ENCODE data around the gene PPP1CA.

PPP1CA gene

DNA sequence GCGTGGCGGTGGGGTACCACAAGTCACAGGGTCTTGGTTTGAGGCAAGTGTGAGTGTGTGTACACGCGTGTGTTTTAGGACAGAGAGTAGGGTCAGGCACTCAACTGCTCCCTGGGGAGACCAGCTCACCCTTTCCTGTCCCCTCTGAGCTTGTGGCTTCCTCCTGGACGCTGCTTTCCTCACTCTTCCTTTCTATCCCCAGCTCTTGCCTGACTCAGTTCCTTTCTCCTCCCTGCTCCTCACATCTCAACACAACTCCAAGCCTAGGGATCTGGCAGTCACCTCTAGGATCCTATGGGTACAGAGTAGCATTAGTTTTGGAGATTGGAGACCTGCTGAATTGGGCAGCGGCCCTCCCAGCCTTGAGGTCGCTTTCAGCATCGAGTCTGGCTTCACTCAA, 32.4 kb downstream of the PPP1CA start:
- no peak for DNase-seq (ENCODE audit: low spot score)

DNA sequence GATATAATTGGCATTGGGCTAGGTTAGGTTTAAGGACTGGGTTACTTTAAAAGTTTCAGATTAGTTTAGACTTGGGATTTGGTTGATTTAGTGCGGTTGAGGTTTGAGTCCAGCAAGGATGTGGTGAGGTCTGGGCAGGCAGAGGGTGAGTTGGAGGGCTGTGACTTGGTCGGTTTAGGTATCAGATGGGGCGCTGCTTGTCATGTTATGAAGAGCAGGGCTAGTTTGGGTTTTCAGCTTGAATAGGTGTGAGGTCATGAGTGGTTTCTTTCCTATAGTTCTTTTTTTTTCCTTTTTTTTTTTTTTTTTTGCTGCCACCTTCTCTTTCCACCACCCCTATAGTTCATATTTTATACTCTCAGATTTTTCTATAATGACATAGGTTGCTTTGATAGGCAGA, 33.0 kb downstream of the PPP1CA start:
- DNase-seq (ENCODE audit: low spot score): no peak

DNA sequence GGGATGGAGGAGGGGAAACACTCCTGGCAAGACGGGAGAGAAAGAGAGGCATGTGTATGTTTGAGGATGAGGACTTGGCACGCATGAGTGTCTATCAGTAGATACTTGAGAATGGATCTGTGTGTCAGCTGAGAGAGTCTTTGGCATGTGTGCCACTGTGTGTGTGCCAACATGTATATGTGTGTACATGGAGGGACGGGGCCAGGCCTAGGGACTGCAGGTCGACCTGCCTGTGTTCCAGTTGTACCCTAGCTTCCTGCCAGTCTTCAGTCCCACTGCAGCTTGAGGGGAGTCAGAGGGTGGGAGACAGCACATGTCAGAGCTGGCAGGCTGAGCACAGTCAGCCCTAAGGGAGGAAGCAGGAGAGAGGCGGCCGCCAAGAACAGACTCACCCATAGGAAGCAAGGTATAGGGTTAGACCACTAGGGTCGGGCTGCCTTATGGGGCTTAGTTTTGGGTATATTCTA, 33.9 kb downstream of the PPP1CA start:
- DNase-seq (ENCODE audit: low spot score): no peak

GRCh38 chr11:67366961-67367760, 34.5 kb downstream of the PPP1CA start:
- no peak for DNase-seq (ENCODE audit: low spot score)

DNA sequence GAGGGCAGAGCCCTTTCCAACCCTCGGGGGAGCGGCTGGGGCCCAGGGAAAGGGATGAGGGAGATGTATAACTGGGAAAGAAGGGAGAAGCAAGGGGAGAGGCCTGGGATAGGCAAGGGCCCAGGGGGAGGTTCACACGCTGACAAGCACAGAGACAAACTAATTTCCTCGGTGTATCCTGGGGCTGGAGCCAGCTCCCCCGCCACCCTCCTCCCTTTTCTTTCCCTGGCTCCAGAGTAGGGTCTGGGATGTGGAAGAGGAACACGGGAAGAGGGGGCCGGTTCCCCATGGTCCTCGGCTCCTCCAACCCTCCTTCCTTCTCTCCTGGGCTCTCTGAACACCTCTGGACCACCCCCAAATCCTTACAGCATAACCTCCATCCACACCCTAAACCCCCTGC, 35.1 kb downstream of the PPP1CA start:
- no peak for DNase-seq (ENCODE audit: low spot score)

- no peak for DNase-seq (ENCODE audit: low spot score)
Measured at GRCh38 chr11:67365736-67366444, 35.8 kb downstream of the PPP1CA start.

DNA sequence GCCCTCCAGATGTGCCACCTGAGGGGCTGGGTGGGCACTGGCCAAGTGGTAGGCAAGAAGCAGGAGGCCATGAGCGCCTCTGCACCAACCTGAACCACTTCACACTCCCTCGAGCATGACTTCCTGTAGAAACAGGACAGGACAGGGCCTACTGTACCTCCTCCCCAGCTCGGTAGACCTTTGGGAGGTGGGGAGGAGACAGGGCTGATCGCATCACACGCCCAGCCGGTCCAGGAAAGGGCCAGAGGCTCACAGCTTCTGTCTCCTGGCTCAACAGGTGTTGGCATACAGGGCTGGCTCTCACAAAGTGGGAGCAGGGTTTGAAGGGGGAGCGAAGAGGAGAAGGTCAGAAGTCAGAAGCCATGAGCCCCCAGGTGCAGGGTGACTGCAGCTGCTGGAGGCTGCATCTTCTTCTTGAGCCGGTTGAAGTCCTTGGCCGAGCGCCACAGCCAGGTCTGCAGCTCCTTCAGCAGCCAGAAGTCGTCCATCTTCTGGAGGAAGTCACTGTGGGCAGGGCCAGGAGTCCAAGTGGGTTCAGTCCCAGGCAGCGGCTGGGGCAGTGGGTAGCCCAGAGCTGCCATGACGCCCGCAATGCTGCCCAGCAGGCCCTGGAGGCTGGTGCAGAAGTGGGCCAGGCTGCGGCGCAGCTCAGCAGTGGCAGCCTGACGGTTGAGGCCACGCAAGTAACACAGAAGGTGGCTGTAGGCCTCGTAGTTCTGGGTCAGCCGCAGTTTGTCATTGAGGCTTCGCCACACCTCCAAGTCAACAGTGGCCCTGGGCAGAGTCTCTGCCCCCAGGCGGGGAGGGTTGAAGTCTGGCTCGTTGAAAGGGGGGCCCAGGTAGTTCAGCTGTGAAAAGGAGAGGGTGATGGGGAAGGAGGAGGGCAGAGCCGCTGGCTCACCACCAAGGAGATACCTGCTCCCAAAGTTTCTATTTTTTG, 36.6 kb downstream of the PPP1CA start:
- DNase-seq (ENCODE audit: low spot score): no peak

- no peak for DNase-seq (ENCODE audit: low spot score)
Measured at GRCh38 chr11:67364169-67364568, 37.5 kb downstream of the PPP1CA start.

DNA sequence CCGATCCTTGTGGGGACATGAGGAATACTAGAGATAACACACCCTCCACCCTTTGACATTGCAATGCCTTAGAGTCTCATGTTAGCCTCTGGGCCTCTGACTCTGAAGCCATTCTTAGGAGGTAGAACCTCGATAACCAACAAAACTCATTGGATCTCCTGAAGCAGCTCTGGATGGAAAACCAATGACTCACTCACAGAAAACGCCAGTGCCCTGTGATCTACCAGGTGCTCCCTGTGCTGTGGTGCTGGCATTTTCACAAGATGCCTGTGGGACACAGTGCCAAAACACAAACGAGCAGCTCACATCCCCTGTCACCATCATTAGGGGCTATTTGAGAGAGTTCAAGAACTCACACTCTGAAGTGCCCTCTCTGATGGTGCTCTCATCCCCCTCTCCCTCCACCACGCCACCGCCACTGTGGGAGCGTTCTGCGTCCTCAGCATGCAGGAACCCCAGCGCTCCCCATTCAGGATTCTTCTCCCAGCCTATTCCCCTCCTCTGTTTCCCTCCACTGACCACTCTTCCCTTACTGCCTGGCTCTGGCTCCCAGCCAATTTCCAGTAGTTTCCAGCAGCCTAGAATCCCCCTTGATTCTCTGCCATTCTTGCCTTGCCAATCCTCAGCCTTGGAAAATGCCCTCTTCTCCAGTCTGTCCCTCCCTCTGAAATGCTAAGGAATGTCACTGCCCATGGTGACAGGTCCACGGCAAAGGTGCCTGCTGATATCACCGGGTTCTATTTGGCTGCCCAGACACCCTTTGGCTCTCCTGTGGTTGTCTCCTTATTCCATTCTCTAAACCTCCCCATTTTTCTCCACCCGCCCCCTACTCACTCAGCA, 43.6 kb downstream of the PPP1CA start:
- DNase-seq (ENCODE audit: low spot score): no peak

- DNase-seq (ENCODE audit: low spot score): peak; percentile 89
Measured at GRCh38 chr11:67356864-67357561, 44.6 kb downstream of the PPP1CA start.

DNA sequence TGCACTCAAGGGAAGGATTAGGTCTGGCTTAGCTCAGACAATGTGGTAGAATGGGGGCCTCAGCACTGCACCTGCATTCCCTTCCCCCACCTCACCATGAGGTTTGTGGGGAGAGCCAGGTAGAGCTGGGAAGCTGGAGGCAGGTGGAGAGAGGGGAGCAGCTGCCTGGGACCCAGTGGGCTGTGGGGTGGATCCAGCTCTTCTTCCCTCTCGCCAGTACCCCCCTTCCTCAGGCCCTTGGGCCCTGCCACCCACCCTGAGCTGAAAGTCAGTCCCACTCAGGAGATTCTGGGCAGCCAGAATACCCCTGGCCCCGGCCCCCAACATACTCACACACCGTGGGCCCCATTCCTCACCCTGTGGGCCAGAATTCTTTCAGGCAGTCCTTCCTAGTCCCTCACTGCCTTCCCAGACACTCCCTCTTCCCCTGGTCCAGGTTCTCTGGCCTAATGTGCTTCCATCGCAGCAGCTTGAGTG, 45.2 kb downstream of the PPP1CA start:
- DNase-seq (ENCODE audit: low spot score): no peak

DNA sequence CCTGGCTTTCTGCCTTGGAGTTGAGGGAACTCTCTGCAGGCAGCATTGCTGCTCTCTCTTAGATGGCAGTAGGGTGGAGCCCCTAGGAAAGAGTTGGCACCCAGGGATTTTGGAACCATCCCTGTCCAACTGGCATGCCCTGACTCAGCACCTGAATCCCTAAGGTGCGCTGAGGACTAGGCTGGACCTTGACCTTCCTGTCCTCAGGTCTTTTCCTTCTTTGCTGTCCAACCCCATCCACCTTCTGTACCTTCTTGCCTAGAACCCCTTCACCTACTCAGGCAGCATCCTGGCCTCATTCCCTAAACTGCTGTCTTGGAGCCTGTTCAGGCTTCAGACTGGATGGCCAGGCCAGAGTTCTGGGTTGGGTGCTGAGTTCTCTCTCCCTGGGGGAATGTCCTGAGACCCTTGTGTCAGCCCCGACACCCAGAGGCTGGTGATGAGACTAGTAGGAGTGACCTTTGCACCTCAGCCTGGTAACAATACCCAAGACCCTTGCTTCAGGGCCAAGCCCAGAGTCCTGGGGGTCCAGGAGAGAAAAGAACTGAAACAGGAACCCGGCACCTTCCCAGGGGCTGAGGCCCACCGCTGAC, 45.8 kb downstream of the PPP1CA start:
- no peak for DNase-seq (ENCODE audit: low spot score)

GRCh38 chr11:67355023-67355793, 46.5 kb downstream of the PPP1CA start:
- DNase-seq (ENCODE audit: low spot score): no peak

DNA sequence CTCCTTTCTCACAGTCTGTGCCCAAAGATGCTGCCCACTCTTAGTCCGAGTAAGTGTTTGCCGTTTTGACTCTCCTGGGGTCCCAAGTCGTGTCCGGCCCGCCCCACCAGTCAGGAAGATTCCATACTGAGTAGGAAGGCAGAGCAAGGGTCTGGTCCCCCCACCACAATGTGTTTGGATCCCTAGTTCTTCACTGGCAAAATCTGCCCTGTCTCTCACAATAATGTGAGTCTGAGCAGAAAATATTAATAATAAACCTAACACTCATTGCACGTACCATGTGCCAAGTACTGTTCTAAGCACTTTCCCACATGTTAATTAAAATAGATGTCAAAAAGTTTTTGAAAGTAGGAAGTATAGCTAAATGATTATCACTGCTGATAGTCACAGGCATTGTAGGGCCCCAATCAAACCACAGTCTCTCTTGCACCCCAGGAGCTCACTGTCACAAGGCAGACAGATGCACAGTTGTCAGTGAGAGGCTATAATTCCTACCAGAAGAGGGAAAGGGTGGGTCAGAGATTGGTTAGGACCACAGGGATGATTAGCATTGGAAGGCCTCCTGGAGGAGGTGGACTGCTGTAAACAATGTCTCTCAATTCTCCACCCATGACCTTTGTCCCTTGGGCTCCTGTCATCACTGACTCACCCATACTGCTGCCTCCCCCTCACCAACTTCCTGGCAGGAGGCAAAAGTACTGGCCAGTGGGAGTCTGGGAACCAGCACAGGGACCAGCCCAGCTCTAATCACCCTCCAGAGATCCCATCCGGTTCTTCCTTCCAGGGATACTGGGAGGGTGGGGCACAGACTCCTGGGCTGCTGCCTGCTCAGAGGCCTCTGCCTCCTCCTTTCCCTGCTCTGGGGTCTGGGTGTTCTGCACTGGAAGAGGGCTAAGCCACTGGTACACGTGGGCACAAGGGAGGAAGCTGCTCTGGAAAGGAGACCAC, 47.3 kb downstream of the PPP1CA start:
- peak; percentile 99 for DNase-seq (ENCODE audit: low spot score)

- DNase-seq (ENCODE audit: low spot score): peak; percentile 97
Measured at GRCh38 chr11:67353317-67354074, 48.2 kb downstream of the PPP1CA start, which contains the start of gene POLD4. Gene POLD4 (minus strand): TSS chr11:67353546. CDS start chr11:67353399, 147 bp downstream.

GRCh38 chr11:67352546-67353316, 48.9 kb downstream of the PPP1CA start:
- peak; percentile 34 for DNase-seq (ENCODE audit: low spot score)
